HL-60 (cell line): Measurements from ENCODE around the gene AKT3.

Experiments used
- POLR2AphosphoS5 ChIP-seq: IDR thresholded peaks from 2 replicates; pipeline ENCODE4 v1.6.1; 2012; ENCODE audit warnings: low read depth
- TF ChIP-seq, protein P1 (sequence below): IDR thresholded peaks from one replicate; pipeline ENCODE4 v1.5.1; 2011; ENCODE audit warnings: low read length, control low read depth, inconsistent platforms; ENCODE audit not compliant: insufficient read depth

DNA sequence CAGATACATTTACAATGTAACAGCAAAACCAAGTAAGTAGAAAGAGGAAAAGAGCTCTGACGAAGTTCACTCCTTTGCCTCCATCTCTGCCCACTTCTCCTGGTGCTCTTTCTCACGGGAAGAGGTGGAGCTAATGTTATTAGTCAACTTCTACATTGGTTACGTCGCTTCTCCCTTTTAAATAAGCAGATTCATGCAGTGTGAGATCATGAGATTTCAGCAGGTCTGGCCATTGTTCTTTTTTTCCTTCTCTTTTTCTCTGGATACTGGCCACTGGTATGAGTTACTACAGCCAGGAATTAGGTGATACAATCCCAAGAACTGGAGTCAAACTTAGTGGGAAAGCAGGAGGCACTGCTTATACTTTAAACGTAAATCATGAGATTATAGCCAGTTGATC is 207.1 kb downstream of the AKT3 start:
- TF ChIP-seq, protein P1, sequence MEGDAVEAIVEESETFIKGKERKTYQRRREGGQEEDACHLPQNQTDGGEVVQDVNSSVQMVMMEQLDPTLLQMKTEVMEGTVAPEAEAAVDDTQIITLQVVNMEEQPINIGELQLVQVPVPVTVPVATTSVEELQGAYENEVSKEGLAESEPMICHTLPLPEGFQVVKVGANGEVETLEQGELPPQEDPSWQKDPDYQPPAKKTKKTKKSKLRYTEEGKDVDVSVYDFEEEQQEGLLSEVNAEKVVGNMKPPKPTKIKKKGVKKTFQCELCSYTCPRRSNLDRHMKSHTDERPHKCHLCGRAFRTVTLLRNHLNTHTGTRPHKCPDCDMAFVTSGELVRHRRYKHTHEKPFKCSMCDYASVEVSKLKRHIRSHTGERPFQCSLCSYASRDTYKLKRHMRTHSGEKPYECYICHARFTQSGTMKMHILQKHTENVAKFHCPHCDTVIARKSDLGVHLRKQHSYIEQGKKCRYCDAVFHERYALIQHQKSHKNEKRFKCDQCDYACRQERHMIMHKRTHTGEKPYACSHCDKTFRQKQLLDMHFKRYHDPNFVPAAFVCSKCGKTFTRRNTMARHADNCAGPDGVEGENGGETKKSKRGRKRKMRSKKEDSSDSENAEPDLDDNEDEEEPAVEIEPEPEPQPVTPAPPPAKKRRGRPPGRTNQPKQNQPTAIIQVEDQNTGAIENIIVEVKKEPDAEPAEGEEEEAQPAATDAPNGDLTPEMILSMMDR = no peak
- TF ChIP-seq POLR2AphosphoS5 = no peak
